SK-N-SH treated with all-trans-retinoic acid at 6 μM for 48 hours (cell line): ENCODE results near the gene ARHGEF25.

ENCODE experiments used
- ARNTL ChIP-seq: fragments of 450-650 bp; formaldehyde crosslinking; IDR thresholded peaks from 2 replicates; pipeline ENCODE4 v1.5.0; 2020; ENCODE audit warnings: low read depth, mild to moderate bottlenecking, moderate library complexity, borderline replicate concordance
- BACH2 ChIP-seq: fragments of 250-450 bp; sonication (Bioruptor Pico); IDR thresholded peaks from 2 replicates; pipeline ENCODE4 v1.9.0; 2021; ENCODE audit warnings: mild to moderate bottlenecking, borderline replicate concordance
- CREB5 ChIP-seq: fragments of 250-450 bp; sonication (Bioruptor Pico); IDR thresholded peaks from 2 replicates; pipeline ENCODE4 v1.5.1; 2020; ENCODE audit warnings: low read depth, mild to moderate bottlenecking, moderate library complexity
- CSDC2 ChIP-seq: fragments of 250-450 bp; sonication (Bioruptor Pico); IDR thresholded peaks from 2 replicates; pipeline ENCODE4 v1.5.0; 2020; ENCODE audit warnings: mild to moderate bottlenecking, moderate library complexity
- CSRNP3 ChIP-seq: fragments of 250-450 bp; sonication (Bioruptor Pico); IDR thresholded peaks from 2 replicates; pipeline ENCODE4 v1.5.1; 2021; ENCODE audit warnings: mild to moderate bottlenecking, moderate library complexity
- PATZ1 ChIP-seq: fragments of 250-450 bp; sonication (Bioruptor Pico); IDR thresholded peaks from 2 replicates; pipeline ENCODE4 v1.8.0; 2020; ENCODE audit warnings: mild to moderate bottlenecking, moderate library complexity, borderline replicate concordance
- RARB ChIP-seq: fragments of 250-450 bp; sonication (Bioruptor Pico); IDR thresholded peaks from 2 replicates; pipeline ENCODE4 v1.8.0; 2021; ENCODE audit warnings: mild to moderate bottlenecking, moderate library complexity
- SNAI2 ChIP-seq: fragments of 250-450 bp; sonication (Bioruptor Pico); IDR thresholded peaks from 2 replicates; pipeline ENCODE4 v1.5.0; 2020; ENCODE audit warnings: mild to moderate bottlenecking, moderate library complexity
- TCF4 ChIP-seq: fragments of 250-450 bp; sonication (Bioruptor Pico); IDR thresholded peaks from 2 replicates; pipeline ENCODE4 v1.8.0; 2021; ENCODE audit warnings: mild to moderate bottlenecking, moderate library complexity, borderline replicate concordance
- TOX ChIP-seq: fragments of 250-450 bp; sonication (Bioruptor Pico); IDR thresholded peaks from 2 replicates; pipeline ENCODE4 v1.8.0; 2021; ENCODE audit warnings: mild to moderate bottlenecking, moderate library complexity, borderline replicate concordance
- ZFP3 ChIP-seq: fragments of 250-450 bp; sonication (Bioruptor Pico); IDR thresholded peaks from 2 replicates; pipeline ENCODE4 v1.5.0; 2020; ENCODE audit warnings: mild to moderate bottlenecking, moderate library complexity
- ZFP30 ChIP-seq: fragments of 450-650 bp; formaldehyde crosslinking; IDR thresholded peaks from 2 replicates; pipeline ENCODE4 v1.5.0; 2022; ENCODE audit warnings: mild to moderate bottlenecking, moderate library complexity
- ZNF565 ChIP-seq: fragments of 450-650 bp; formaldehyde crosslinking; conservative IDR thresholded peaks from 2 replicates; pipeline ENCODE4 v1.5.0; 2020; ENCODE audit warnings: low read depth, mild to moderate bottlenecking, moderate library complexity
- ZNF70 ChIP-seq: fragments of 450-650 bp; formaldehyde crosslinking; IDR thresholded peaks from 2 replicates; pipeline ENCODE4 v1.5.0; 2020; ENCODE audit warnings: mild to moderate bottlenecking, moderate library complexity

GRCh38 chr12:57657744-57658143 is 46.5 kb downstream of the ARHGEF25 start:
- no peak for TF ChIP-seq CSDC2
- no peak for TF ChIP-seq PATZ1 (CRISPR knock-in tag)
- no peak for TF ChIP-seq RARB (CRISPR knock-in tag)
- TF ChIP-seq ZNF70 (CRISPR knock-in tag), result no peak
- TF ChIP-seq BACH2 (CRISPR knock-in tag), result no peak
- no peak for TF ChIP-seq SNAI2
- no peak for TF ChIP-seq ZFP30 (CRISPR knock-in tag)
- no peak for TF ChIP-seq ARNTL (CRISPR knock-in tag)
- no peak for TF ChIP-seq ZNF565 (CRISPR knock-in tag)
- TF ChIP-seq CREB5 (CRISPR knock-in tag), result no peak
- TF ChIP-seq TCF4 (CRISPR knock-in tag), result no peak
- no peak for TF ChIP-seq CSRNP3
- TF ChIP-seq ZFP3 (CRISPR knock-in tag), result no peak
- no peak for TF ChIP-seq TOX (CRISPR knock-in tag)
